Tongue (tissue), 2 donors: ENCODE data around the gene KIAA0513. TPM values are rescaled to one million over a fixed set of nuclear protein-coding genes. Genes with fewer than 3 reads are reported as not detected.
"Not testable (repeated sequence)": the region's sequence is repeated elsewhere in the genome, so short reads cannot be mapped to it uniquely, and the experiment has no call there.

Experiments used
- DNase-seq: peaks from one replicate; pipeline ENCODE4 v3.0.0-alpha.2; 2015
- total RNA-seq: library from RNA; depleted of rRNA; stranded (reverse); fragments of >200 nt; gene quantifications from one replicate; pipeline ENCODE4 v1.2.3, GENCODE V29; 2014

Gene KIAA0513
- total RNA-seq, 1 donor from 2014 or later, result 6.8 TPM

GRCh38 chr16:85048921-85049562 is 21.4 kb downstream of the KIAA0513 start:
- peak; percentile 69 for DNase-seq

- DNase-seq, result no peak
These were observed 22.2 kb downstream of the KIAA0513 start for GRCh38 chr16:85049706-85050305.

DNA sequence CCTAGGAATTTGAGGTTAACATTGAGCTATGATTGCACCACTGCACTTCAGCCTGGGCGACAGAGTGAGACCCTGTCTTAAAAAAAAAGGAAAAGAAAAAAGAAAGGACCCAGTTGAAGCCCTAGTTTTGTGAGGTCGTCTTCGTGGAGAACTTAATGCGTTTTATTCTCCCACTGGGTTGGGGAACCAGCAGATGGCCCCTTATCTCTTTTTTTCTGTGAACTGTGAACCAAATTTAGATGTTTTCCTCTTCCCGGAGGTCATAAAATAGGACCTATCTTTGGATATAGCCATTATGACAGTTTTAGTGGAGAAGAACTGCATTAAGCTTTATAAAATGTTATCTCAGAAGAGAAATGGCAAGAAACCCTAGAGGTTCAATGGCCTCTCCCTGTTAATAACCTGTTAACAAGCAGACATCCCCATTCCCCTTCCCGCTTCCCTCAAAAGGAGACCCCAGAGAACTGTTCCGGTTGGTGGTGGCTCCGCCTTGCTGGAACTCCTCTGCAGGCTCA is 23.5 kb downstream of the KIAA0513 start:
- no peak for DNase-seq

GRCh38 chr16:85051683-85052082 is 24.1 kb downstream of the KIAA0513 start:
- DNase-seq, result no peak

GRCh38 chr16:85052536-85052935 is 24.9 kb downstream of the KIAA0513 start:
- DNase-seq, result no peak

DNA sequence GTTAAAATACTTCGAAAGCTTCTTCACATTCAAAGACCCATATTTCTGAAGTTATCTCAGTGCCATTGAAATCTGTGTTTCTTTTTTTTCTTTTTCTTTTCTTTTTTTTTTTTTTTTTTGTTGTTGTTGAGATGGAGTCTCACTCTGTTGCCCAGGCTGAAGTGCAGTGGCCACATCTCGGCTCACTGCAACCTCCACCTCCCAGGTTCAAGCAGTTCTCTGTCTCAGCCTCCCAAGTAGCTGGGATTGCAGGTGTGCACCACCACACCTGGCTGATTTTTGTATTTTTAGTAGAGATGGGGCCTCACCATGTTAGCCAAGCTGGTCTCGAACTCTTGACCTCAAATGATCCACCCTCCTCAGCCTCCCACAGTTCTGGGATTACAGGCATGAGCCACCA is 26.7 kb downstream of the KIAA0513 start:
- not testable (repeated sequence) for DNase-seq

- DNase-seq, result no peak
These were observed 27.4 kb downstream of the KIAA0513 start for GRCh38 chr16:85054948-85055492.

- DNase-seq, result peak; percentile 44
These were observed 28.1 kb downstream of the KIAA0513 start for GRCh38 chr16:85055493-85056210.

DNA sequence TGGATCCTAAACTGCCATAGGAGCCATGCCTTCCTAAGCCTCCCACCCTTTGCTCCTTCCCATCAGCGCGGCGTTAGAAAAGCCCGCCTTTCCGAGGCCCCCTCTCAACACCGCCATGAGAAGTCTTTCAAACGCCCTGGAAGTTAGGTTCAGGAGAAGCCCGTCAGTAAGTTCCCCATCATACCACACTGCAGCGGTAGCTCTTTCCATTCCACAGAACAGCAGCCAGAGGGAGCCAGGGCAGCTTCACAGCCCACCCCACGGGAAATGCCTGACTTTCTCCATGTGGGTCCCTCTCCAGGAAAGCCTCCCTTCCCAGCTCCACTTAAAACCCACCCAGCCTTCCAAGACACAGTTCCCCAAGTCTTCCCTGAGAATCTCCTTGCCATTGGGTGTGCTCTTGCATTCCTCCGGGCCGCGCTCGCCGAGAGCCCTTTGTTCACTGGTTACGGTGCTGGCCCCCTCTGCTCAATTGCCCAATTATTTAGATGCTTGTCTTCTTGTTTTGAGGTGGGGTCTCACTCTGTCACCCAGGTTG is 28.7 kb downstream of the KIAA0513 start:
- DNase-seq, result no peak

DNA sequence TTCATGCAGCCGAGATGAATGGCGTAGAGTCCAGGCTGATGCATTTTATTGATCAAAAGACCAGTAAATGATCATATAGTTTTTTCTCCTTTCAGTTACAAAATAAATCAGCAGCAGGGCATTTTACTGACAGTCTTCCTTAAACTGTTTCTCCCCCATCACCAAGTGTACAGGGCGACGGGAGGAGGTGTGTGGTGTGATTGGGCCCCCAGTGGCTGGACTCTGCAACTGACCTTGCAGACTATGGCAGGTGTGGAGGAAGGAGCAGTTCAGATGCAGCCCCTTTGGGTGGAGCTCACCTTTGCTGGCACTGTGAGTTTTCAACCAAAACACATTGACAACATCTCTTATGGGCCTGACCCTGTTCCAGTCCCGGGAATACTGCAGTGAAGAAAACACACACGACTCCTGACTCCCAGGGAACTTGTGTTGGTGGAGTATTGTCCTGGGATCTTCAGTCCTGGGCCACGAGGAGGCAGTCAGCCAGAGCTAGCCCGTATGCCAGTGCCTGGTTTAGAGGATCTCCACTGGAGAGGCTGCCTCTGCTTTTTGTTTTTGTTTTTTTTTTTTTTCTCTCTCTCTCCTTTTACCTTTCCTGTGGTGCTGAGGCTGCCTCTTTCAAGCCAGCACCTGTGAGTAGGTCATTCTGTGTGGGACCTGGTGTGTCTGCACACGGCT is 29.8 kb downstream of the KIAA0513 start:
- DNase-seq, result no peak

GRCh38 chr16:85057948-85058347 is 30.4 kb downstream of the KIAA0513 start:
- peak; percentile 29 for DNase-seq

DNA sequence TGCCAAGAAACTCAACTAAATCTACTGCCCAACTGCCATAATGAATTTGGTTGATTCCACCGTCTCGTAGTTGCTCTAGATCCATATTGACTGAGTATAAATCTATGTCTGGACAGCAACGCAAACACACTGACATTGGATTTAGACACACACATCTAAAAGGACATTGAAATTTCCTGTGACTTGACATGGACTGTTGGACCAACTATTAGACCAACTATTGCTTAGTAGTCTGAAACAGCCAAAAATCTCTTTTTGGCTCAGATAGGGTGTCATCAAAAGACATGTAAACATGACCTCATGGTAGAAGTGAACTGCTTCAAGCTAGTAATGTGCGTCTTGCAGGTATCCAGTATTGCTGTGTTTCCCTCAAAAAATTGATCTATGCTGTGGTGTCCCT is 31.3 kb downstream of the KIAA0513 start:
- no peak for DNase-seq

- DNase-seq, result no peak
These were observed 34.0 kb downstream of the KIAA0513 start for GRCh38 chr16:85061566-85061965.

DNA sequence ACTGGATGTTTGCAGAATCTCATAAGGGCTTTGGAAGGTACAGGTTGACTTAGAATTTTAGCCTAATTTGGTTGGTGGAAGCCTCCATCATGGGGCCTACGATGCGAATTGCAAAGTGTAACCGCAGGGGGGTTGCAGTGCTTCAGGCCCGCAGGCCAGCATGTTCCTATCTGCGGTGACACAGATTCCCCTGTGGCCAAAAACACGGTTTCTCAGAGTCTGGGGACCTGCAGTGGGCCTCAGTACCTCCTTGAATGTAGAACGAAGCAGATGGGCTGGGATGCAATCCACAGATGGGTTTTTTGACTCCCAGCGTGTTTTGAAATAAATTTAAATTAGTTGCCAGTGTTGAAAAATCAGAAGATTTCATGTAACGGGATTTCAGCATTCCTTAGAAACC is 34.7 kb downstream of the KIAA0513 start:
- no peak for DNase-seq

- no peak for DNase-seq
These were observed 35.2 kb downstream of the KIAA0513 start for GRCh38 chr16:85062845-85063244.

- no peak for DNase-seq
These were observed 36.6 kb downstream of the KIAA0513 start for GRCh38 chr16:85064186-85064585.

DNA sequence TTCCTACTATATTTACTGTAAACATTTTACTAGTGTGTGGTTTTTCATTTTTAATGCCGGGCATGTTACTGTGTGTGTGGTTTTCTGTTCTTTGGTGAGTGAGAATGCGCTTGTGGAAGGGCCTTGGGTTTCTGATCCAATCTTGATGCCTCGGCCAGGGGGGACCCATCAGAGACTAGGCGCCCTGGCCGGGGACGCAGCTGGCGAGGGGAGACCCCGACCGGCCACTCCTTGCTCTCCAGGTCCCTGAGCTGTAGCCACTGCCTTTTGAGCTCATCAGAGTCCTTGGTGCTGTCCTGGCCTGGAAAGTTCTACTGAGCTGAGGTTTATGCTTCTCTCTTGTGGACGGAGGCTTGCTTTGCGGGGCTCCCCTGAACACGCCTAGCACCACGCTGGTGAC is 37.5 kb downstream of the KIAA0513 start:
- DNase-seq, result no peak

DNA sequence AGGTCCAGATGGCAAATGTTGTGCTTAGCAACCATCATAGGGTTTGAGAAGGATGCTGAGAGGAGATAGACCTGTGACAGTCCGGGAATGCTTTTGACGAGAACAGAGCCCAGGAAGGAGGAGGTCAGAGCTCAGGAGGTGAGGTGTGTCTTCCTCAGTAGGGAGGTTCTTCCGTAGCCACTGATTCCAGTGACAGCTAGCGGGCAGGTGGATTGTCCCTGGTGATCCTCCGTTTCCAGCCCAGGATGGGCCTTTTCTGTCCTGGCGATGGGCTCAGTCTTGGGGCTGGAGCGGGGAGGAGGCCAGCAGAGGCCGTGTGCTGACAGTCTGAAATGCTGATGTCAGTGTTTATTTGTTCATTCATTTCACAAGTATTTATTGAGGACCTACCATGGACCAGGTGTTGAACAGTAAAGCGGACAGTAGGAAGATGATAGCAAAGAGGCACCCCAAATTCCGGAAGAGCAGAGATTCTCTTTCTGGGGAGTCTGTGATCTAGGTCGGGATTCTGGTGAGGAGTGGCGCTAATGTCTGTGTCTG is 38.8 kb downstream of the KIAA0513 start:
- no peak for DNase-seq

- no peak for DNase-seq
These were observed 39.4 kb downstream of the KIAA0513 start for GRCh38 chr16:85067024-85067423.

- no peak for DNase-seq
These were observed 39.8 kb downstream of the KIAA0513 start for GRCh38 chr16:85067426-85067825.

DNA sequence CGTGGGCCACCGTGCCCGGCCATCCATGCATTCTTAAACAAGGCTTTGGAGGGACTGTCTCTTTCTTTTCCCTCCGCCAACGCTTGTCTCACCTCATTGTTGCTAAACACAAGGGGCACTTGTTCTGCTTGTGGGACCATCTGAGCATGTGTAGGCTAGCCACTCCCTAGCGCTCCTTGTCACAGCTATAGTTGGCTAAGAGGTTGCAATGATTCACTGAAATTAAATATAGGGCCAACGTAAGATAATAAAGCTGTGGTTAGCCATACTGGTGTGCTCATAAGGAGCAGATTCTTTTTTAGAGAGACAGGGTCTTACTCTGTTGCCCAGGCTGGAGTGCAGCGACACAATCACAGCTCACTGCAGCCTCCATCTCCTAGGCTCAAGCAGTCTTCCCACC is 41.2 kb downstream of the KIAA0513 start:
- no peak for DNase-seq

DNA sequence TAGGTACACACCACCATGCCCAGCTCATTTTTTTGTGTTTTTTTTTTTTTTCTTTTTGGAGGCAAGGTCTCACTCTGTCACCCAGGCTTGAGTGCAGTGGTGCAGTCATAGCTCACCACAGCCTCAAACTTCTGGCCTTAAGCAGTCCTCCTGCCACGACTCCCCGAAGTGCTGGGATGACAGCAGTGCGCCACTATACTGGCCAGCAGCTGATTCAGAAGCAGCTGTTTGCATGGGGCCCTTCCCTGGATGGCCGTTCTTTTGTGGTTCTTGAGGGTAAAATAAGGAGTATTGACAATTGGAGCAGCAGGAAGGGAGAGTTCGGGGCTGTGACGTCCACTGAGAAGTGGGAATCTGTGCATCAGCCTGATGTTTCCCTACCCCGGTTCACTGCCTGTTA is 41.6 kb downstream of the KIAA0513 start:
- no peak for DNase-seq
